Measurements from ENCODE around the gene RPL31. TPM values are rescaled to one million over a fixed set of nuclear protein-coding genes. Genes with fewer than 3 reads are reported as not detected.

The RPL31 gene
- polyA plus RNA-seq, 1 of the 3 experiments (the other 2 are of a cell fraction): 4,488 TPM

DNA sequence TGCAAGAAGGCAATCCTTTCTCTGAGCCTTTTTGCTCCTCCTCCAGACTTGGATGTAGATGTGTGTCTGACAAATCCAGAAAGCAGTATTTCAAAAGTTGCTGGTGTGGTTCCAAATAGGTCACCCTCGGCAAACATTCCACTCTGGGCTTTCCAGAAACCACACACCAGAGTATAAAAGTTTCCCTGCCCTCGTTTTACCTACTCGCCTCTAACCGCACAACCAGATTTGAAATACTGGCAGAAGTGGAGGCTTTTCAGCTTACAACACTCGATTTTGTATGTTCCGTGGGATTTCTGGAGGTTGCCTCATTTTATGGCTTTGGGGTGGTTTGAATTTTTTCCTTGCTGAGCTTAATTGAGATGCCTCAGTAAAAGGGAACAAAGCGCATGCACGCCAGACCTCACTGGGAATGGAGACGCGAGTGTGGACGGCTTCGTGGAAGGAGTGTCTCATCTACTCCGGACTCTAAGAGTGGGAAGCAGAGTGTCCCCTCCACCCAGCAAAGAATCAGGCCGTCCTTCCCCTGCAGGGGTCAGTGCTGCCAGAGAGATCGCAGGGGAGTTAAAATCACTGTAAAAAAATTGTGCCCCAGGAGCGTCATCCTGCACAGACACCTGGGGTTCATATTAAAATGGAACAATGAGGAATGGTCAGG lies 44.0 kb upstream of the RPL31 start:
- H3K79me2 ChIP-seq (ENCODE audit: insufficient read depth): no peaks in the 10 kb centered on the region
- TF ChIP-seq RFX5 (IDR thresholded peaks at IDR 0.05; ENCODE audit: low read length) (no peak), GATA2 (CRISPR knock-in tag; IDR thresholded peaks at IDR 0.05) (no peak), SMC3 (IDR thresholded peaks at IDR 0.05; ENCODE audit: low read depth, low read length) (no peak), RXRA (IDR thresholded peaks at IDR 0.05; ENCODE audit: borderline replicate concordance, low read depth) (no peak), FOSL2 (IDR thresholded peaks at IDR 0.05; ENCODE audit: borderline replicate concordance, low read depth) (no peak), TAF1 (IDR thresholded peaks at IDR 0.05; ENCODE audit: borderline replicate concordance, low read depth, low read length) (no peak), NRF1 (IDR thresholded peaks at IDR 0.05; ENCODE audit: low read depth, low read length) (no peak), ELF1 (IDR thresholded peaks at IDR 0.05) (no peak), CHD2 (IDR thresholded peaks at IDR 0.05; ENCODE audit: low read length, partially characterized antibody) (no peak), FOXM1 (IDR thresholded peaks at IDR 0.05; ENCODE audit: low read depth) (no peak), TEAD4 (IDR thresholded peaks at IDR 0.05; ENCODE audit: borderline replicate concordance, insufficient read depth) (no peak), YY1 (IDR thresholded peaks at IDR 0.05; ENCODE audit: low read depth) (no peak), TCF12 (IDR thresholded peaks at IDR 0.05) (peak; percentile 22; the same call in 1 of the 2 replicates), NFIC (IDR thresholded peaks at IDR 0.05; ENCODE audit: borderline replicate concordance) (peak; percentile 46)
- TF ChIP-seq, protein P1, sequence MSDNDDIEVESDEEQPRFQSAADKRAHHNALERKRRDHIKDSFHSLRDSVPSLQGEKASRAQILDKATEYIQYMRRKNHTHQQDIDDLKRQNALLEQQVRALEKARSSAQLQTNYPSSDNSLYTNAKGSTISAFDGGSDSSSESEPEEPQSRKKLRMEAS (IDR thresholded peaks at IDR 0.05; ENCODE audit: low read depth): no peak
- TF ChIP-seq, protein P2, sequence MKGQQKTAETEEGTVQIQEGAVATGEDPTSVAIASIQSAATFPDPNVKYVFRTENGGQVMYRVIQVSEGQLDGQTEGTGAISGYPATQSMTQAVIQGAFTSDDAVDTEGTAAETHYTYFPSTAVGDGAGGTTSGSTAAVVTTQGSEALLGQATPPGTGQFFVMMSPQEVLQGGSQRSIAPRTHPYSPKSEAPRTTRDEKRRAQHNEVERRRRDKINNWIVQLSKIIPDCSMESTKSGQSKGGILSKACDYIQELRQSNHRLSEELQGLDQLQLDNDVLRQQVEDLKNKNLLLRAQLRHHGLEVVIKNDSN (IDR thresholded peaks at IDR 0.05; ENCODE audit: borderline replicate concordance, low read depth): no peak
- TF ChIP-seq, protein P3, sequence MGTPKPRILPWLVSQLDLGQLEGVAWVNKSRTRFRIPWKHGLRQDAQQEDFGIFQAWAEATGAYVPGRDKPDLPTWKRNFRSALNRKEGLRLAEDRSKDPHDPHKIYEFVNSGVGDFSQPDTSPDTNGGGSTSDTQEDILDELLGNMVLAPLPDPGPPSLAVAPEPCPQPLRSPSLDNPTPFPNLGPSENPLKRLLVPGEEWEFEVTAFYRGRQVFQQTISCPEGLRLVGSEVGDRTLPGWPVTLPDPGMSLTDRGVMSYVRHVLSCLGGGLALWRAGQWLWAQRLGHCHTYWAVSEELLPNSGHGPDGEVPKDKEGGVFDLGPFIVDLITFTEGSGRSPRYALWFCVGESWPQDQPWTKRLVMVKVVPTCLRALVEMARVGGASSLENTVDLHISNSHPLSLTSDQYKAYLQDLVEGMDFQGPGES (IDR thresholded peaks at IDR 0.05; ENCODE audit: low read depth, low read length): no peak
- TF ChIP-seq, protein P4, sequence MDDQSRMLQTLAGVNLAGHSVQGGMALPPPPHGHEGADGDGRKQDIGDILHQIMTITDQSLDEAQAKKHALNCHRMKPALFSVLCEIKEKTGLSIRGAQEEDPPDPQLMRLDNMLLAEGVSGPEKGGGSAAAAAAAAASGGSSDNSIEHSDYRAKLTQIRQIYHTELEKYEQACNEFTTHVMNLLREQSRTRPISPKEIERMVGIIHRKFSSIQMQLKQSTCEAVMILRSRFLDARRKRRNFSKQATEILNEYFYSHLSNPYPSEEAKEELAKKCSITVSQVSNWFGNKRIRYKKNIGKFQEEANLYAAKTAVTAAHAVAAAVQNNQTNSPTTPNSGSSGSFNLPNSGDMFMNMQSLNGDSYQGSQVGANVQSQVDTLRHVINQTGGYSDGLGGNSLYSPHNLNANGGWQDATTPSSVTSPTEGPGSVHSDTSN (IDR thresholded peaks at IDR 0.05): 0 out of 2 replicates have a peak, but pooled peaks have one; percentile 16
- no peak for DNase-seq
- H3K9me2 ChIP-seq: no peaks in the 10 kb centered on the region
- H3K27me3 ChIP-seq (ENCODE audit: insufficient read depth): no peaks in the 10 kb centered on the region
- no peak overlapping the region for H3K4me2 ChIP-seq
- no peak overlapping the region for H3K27ac ChIP-seq (ENCODE audit: low read depth in 2 of 2, low read length in 1 of 2)
- H3K9ac ChIP-seq: no peak overlapping the region
- WGBS (ENCODE audit: low lambda C conversion rate): 67% methylated on average over 16 of the region's 16 CpGs
- ChIA-PET POLR2A (no interaction called here), CTCF (no interaction called here)
- no peak overlapping the region for H2AFZ ChIP-seq (ENCODE audit: low read depth)
- H3K9me3 ChIP-seq: no peaks in the 10 kb centered on the region
- peaks cover 3 to 12% of the 10 kb centered on the region in 2 experiments; a peak in 2 of 4 replicates for H3K4me1 ChIP-seq (ENCODE audit: control insufficient read depth in 1 of 2, insufficient read depth in 2 of 2, low read depth in 1 of 2, low read length in 1 of 2)
- H3K4me3 ChIP-seq (ENCODE audit: low read depth in 2 of 2, low read length in 1 of 2): no peak overlapping the region
- H4K20me1 ChIP-seq (ENCODE audit: insufficient read depth): no peaks in the 10 kb centered on the region
- no peaks in the 10 kb centered on the region for H3F3A ChIP-seq (replicated peaks; ENCODE audit: insufficient read depth)
- no peaks in the 10 kb centered on the region for H3K36me3 ChIP-seq (replicated peaks in 1 of 2; ENCODE audit: control insufficient read depth in 1 of 2, insufficient read depth in 2 of 2, low read length in 1 of 2)

All from SK-N-SH (cell line).